ENCODE results near the gene EWSR1.

EWSR1 gene

DNA sequence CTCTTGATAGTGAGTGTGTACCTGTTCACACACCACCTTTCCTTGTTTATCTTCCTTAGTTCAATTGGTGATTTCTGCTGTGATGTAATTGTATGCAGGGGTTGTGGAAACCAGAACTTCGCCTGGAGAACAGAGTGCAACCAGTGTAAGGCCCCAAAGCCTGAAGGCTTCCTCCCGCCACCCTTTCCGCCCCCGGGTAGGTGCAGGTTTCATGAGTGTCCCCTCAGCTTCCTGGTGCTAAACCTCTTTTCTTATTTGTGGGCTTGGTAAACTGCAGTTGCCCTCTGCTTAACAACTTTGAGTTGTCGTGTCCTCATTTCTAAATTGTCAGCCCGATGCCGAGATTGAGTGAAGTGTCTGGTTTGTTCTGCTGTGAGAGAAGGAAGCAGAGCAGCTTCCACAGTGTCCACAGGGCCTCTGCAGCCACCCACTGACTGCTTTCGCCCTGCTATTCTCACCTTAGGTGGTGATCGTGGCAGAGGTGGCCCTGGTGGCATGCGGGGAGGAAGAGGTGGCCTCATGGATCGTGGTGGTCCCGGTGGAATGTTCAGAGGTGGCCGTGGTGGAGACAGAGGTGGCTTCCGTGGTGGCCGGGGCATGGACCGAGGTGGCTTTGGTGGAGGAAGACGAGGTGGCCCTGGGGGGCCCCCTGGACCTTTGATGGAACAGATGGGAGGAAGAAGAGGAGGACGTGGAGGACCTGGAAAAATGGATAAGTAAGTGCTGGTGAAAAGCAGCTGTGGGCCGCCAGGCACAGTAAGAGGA lies 31.2 kb downstream of the EWSR1 start:
- H3F3A ChIP-seq (ENCODE audit: control insufficient read depth, insufficient read depth) = peaks cover 39% of the 10 kb centered on the region
- H3K9me3 ChIP-seq (ENCODE audit: control insufficient read depth, insufficient read depth, low read length) = no peaks in the 10 kb centered on the region
- peaks cover 27% of the 10 kb centered on the region for H3K4me1 ChIP-seq (ENCODE audit: control insufficient read depth, low read length)
- H3K27ac ChIP-seq (ENCODE audit: low read depth, low read length) = no peak overlapping the region
- no peak overlapping the region for H3K4me2 ChIP-seq (ENCODE audit: low read length)
- H4K20me1 ChIP-seq (ENCODE audit: control insufficient read depth, insufficient read depth, low read depth, low read length) = peaks cover 13% of the 10 kb centered on the region; the same call in 1 of the 2 replicates
- H3K36me3 ChIP-seq (ENCODE audit: control insufficient read depth, low read length) = peaks cover 64% of the 10 kb centered on the region
- no peaks in the 10 kb centered on the region for H3K27me3 ChIP-seq (ENCODE audit: control insufficient read depth, low read length)
- no peak overlapping the region for H3K4me3 ChIP-seq (ENCODE audit: low read length)
- no peaks in the 10 kb centered on the region for H3K9me2 ChIP-seq (replicated peaks; ENCODE audit: control insufficient read depth, low read length)
- H3K79me2 ChIP-seq (ENCODE audit: control insufficient read depth, low read length) = no peaks in the 10 kb centered on the region
- TF ChIP-seq, protein P1, sequence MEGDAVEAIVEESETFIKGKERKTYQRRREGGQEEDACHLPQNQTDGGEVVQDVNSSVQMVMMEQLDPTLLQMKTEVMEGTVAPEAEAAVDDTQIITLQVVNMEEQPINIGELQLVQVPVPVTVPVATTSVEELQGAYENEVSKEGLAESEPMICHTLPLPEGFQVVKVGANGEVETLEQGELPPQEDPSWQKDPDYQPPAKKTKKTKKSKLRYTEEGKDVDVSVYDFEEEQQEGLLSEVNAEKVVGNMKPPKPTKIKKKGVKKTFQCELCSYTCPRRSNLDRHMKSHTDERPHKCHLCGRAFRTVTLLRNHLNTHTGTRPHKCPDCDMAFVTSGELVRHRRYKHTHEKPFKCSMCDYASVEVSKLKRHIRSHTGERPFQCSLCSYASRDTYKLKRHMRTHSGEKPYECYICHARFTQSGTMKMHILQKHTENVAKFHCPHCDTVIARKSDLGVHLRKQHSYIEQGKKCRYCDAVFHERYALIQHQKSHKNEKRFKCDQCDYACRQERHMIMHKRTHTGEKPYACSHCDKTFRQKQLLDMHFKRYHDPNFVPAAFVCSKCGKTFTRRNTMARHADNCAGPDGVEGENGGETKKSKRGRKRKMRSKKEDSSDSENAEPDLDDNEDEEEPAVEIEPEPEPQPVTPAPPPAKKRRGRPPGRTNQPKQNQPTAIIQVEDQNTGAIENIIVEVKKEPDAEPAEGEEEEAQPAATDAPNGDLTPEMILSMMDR (IDR thresholded peaks at IDR 0.05; ENCODE audit: low read depth, low read length, poor library complexity, severe bottlenecking) = no peak
- TF ChIP-seq EZH2phosphoT487 (IDR thresholded peaks at IDR 0.05; ENCODE audit: borderline replicate concordance, low read length) = no peak

DNA sequence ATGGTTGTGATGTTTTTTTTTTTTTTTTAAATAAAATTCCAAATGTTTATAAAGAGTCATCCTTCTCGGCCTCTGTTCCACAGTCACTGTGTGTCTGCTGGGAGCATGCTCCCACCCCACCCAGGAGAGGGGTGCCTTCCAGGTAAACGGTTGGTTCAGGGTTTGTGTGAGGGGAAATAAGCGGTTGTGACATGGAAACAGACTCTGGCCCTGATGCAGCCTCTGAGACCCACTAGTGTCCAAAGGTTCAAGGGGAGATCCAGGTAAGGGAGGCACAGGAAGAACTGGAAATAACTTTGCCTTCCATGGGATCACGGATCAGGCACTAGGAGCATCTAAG lies 32.4 kb downstream of the EWSR1 start:
- Histone ChIP-seq H3K9me2 (replicated peaks; ENCODE audit: control insufficient read depth, low read length) (no peaks in the 10 kb centered on the region), H3K4me3 (ENCODE audit: low read length) (no peak overlapping the region), H3K27me3 (ENCODE audit: control insufficient read depth, low read length) (0 out of 2 replicates have a peak, but pooled peaks cover 3% of the 10 kb centered on the region), H3K4me1 (ENCODE audit: control insufficient read depth, low read length) (peaks cover 26% of the 10 kb centered on the region), H3F3A (ENCODE audit: control insufficient read depth, insufficient read depth) (peaks cover 35% of the 10 kb centered on the region), H3K4me2 (ENCODE audit: low read length) (no peak overlapping the region), H3K27ac (ENCODE audit: low read depth, low read length) (no peak overlapping the region), H4K20me1 (ENCODE audit: control insufficient read depth, insufficient read depth, low read depth, low read length) (peaks cover 13% of the 10 kb centered on the region; the same call in 1 of the 2 replicates), H3K9me3 (ENCODE audit: control insufficient read depth, insufficient read depth, low read length) (no peaks in the 10 kb centered on the region), H3K79me2 (ENCODE audit: control insufficient read depth, low read length) (no peaks in the 10 kb centered on the region), H3K36me3 (ENCODE audit: control insufficient read depth, low read length) (peaks cover 54% of the 10 kb centered on the region)
- TF ChIP-seq, protein P1 (IDR thresholded peaks at IDR 0.05; ENCODE audit: low read depth, low read length, poor library complexity, severe bottlenecking) = no peak
- no peak for TF ChIP-seq EZH2phosphoT487 (IDR thresholded peaks at IDR 0.05; ENCODE audit: borderline replicate concordance, low read length)

DNA sequence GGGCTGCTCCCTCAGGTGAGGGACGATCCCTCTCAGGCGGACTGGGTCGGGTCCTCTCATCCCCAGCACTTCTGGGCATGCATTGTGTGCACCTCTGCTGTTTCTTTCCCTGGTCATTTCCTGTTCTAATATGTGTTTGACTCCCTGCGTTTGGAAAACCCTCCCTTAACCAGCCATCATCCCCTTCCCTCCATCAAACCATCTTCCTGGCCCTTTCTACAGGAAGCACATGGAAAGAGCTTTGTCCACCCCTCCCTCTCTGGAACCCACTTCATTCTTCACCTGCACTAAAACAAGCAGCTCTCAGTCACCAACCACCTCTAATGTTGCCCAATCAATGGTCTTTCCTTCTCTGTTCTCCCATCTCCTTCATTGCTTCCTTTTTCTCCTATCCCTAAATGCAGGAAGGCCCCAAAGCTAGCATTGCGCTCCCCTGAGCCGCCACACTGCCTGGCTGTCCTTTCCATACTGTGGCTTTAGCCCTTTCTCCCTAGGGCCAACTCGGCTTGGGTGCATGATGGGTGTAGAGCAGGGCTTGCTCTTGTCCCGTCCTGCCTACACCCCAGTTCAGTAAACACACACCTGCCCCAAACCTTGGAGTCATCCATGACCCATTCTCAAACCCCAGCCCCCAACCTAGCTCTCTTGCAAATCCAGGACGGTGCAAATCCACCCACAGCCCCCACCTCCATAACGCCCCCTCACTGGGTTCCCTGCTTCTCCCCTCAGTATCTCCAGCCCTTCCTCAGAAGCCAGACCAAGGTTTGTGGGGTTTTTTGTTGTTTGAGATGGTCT lies 32.9 kb downstream of the EWSR1 start:
- H3K4me3 ChIP-seq (ENCODE audit: low read length) = no peak overlapping the region
- peaks cover 48% of the 10 kb centered on the region for H3K36me3 ChIP-seq (ENCODE audit: control insufficient read depth, low read length)
- H3K27ac ChIP-seq (ENCODE audit: low read depth, low read length) = no peak overlapping the region
- no peaks in the 10 kb centered on the region for H3K79me2 ChIP-seq (ENCODE audit: control insufficient read depth, low read length)
- H3K27me3 ChIP-seq (ENCODE audit: control insufficient read depth, low read length) = peaks cover 5% of the 10 kb centered on the region; the same call in 1 of the 2 replicates
- TF ChIP-seq, protein P1 (IDR thresholded peaks at IDR 0.05; ENCODE audit: low read depth, low read length, poor library complexity, severe bottlenecking) = no peak
- no peak for TF ChIP-seq EZH2phosphoT487 (IDR thresholded peaks at IDR 0.05; ENCODE audit: borderline replicate concordance, low read length)
- H4K20me1 ChIP-seq (ENCODE audit: control insufficient read depth, insufficient read depth, low read depth, low read length) = peaks cover 9% of the 10 kb centered on the region; the same call in 1 of the 2 replicates
- no peak overlapping the region for H3K4me2 ChIP-seq (ENCODE audit: low read length)
- peaks cover 30% of the 10 kb centered on the region for H3F3A ChIP-seq (ENCODE audit: control insufficient read depth, insufficient read depth)
- H3K4me1 ChIP-seq (ENCODE audit: control insufficient read depth, low read length) = peaks cover 24% of the 10 kb centered on the region
- H3K9me2 ChIP-seq (replicated peaks; ENCODE audit: control insufficient read depth, low read length) = no peaks in the 10 kb centered on the region
- H3K9me3 ChIP-seq (ENCODE audit: control insufficient read depth, insufficient read depth, low read length) = no peaks in the 10 kb centered on the region
